ENCODE data around the gene FAM72D.
"Not testable (repeated sequence)": the region's sequence is repeated elsewhere in the genome, so short reads cannot be mapped to it uniquely, and the experiment has no call there.

The FAM72D gene

DNA sequence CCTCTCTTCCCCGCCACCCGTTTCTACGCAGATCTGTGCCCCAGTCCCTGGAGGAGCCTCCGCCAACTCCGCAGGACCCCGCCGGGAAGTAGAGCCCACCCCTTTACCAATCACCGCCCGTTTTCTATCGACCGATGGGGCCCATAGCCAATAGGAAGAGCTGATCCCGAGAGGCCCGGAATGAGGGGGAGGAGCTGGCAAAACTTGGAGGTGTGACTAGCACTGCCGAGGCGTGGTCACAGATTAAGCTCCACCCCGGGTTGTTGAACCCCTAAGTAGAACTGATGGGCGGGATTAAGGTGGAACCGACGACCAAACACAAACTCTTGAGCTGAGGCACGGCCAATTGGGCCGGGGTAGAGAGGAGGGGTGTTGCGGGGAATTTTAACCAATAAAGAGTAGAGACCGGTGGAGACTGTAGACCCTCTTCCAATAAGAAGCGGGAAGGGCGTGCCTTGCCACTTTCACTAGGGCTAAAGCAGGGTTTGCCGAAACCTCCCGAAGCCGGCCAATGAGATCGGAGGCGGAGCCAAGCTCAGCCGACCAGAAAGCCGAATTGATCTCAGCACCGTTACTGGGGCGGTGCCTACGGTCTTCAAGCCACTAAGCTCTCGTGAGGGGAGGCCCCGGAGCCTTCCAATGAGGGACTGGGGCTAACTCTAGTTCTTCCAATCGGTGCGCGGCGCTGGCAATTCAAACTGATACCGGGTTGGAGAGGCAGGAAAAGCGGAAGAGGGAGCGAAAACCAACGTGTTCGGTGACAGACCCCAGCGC, at the start of gene FAM72D, which contains the start of gene SRGAP2B:
FAM72D (plus strand) TSS at position 691 of the 774 bp plus-strand sequence. CDS start 874 bp downstream, outside the sequence.
SRGAP2B (minus strand) TSS at position 45 of the 774 bp plus-strand sequence. CDS start 2,427 bp downstream, outside the sequence.
- DNase-seq = not testable (repeated sequence)

DNA sequence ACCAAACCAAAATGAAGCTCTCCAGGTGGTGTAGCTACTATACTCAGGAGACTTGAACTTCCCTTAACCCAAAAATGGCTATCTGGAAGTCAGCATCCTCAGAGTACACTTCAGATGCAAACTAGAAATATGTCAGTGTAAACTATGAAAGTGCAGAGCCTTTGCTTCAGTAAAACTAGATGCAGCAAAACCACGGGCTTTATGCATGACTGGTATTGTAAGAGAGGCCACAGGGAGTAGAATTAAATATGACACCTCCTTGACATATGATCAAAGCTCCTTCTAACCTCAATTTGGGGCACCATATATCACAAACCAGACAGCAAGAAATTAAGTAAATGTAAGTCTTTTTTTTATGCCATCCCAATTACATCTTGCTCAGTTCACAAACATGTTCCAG, 48.2 kb upstream of the FAM72D start:
- DNase-seq = not testable (repeated sequence)

DNA sequence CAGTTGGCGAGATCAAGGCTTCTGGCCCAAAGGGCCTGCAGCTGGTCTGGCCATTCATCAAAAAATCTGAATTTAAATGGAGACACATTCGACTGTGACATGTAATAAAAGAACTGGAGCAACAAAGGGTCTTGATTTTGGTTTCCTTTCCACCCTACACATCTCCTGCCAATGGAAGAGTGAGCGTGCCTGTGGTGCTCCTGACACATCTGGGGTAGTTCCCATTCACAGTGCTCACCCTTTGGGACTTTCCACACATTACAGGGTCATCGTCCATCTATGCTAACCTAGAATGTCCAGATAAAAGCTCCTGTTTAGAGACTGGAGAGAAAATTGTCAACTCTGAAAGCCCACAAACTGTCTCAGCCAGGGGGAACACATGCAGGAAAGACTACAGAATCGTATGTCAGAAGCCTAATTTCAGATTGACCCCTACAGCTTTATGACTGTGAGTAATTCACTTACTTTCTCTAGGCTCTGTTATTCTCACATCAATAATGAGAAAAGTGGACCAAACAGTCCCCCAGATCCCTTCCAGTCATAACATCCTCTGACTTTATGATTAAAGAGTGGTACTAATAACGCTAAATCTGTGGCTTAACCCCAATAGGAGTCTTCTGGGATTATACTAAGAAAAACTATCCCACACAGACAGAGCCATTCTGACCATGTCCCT, 47.5 kb upstream of the FAM72D start:
- DNase-seq = not testable (repeated sequence)

DNA sequence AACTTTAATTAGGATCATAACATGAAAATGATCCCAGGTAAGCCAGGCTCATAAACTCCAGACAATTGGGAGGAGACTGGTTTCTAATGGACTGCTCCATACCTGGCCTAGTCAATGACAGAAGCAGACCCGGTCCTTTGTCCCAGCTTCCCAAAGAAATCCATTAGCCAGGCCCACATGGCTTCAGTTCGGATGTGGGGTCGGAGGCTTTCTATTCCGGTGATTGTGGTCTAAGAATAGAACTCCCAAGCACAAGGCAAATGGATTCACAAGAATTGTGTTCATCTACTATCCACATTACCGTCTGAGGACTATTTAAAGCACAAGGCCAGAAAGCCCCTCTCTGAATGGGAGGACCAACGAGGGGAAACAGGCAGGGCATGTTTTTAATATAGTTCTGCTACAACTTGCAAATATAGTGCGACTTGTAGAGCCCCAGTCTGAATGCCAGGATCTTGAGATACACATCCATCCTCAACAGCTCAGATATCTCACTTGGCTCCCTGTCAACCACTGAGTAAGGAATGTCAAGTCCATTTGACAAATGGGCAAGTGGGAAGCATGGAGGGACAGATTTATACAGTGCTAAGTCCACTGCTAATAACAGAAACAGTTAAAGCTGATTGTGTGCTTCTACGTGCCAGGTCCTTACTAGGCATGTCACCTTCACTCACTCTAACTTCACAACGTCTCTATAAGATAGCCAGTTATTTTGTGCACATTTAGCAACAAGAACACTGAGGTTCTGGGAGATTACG, 43.6 kb upstream of the FAM72D start:
- not testable (repeated sequence) for DNase-seq

DNA sequence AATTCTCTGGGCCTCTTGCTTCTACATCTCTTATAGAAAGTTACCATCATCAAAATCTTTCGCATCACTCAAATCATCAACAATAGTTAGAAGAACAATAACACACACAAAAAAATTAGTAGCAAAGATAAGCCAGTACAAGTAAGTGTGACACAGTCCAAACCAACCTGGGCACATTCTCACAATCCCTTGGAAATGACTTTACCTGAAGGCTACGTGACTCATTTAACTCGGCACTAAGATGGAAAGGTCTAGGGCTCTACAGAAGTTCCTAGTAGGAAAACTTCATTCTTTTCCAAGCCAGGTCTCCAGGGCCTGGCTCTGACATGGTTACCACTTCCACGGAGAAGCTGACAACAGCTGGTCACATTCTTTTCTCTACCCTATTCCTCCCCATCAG, 42.3 kb upstream of the FAM72D start:
- DNase-seq = not testable (repeated sequence)

DNA sequence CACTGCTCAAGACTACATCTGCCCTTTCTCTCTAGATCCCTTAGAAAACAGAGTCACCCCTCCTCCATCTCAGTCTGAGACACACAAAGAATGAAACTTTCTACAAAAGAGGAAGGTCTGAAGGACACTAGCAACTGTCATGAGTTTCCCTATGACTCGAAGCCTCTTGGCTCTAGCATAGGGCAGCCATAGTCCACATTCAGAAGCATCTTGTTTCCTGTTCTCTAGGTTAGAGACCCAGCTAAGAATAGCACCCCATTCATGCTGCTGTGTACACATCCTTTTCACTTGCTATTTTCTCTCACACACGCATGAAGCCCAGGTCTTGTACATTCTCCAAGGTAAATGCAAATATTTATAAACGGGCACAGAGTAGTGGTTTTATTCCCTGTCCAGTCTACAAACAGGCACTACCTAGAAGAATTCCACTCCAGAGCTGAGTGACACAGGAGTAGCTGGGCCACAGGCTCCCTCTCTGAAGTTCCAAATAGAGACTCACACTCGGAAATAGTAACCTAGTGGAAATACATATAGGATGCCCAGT, 40.5 kb upstream of the FAM72D start:
- DNase-seq = not testable (repeated sequence)

DNA sequence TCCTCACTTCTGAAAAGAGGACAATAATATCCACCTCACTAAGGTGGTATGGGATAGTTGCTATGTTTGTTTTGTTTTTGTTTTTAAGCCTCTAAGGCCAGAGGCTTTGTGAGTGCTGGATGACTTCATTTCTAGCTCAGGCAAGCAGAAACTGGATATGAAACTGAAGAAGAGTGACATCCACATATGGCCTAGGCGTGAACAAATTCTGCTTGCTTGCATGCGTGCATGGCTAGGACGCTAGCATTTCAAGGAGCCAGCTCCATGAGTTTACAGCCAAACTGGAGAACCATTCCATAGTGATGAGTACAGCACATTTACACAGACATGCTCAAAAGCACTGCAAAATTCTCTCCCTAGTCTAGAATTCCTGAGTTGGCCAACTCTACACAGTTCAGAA, 37.6 kb upstream of the FAM72D start:
- DNase-seq = not testable (repeated sequence)

DNA sequence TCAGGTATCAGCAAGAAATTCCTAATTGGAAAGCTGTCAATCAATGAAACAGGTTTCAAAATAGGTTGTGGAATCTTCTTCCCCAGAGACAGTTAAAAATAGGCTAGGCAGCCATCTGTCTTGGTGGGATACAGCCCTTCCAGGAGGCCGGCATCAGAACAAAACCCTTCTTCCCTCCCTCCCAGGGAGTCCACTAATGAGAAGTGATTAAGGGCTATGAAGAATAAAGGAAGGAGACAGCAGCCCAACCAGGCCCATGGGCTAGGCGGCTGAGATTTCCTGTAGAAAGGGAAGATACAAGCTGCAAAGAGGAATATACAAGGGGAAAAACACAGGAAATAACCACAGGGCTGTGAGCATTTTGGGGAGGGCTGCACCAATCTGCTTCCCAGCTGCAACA, 32.5 kb upstream of the FAM72D start:
- not testable (repeated sequence) for DNase-seq

DNA sequence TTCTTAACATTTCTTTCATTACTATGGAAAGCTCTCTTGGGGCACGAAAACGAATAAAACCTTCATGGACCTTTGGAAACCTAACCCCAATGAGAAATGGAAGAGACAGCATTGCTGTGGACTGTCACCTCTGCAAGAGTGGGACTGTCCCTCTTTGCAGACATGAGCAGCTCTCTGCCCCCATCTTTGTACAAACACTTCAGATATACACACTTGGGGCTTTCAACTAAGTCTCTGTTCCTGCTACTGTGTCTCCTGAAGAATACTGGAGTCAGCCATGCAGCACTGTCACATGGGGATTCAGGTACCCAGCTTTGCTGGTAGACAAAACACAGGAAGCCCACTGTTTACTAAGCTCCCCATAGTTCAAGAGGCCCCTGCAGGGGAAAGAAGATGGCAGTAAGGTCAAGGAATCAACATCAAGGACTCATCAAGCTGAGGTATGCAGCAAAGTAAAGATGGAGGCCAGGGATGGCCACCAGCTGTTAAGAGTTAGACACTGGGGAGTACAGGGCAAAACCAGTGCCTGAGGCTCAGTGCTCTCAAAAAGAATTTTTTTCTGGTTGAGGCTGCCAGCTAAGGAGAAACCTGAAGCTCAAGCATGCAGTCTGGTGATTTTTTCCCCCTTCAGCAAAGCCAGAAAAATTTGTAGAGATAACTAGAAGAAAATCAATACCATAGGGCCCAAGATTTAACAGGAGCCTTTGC, 31.7 kb upstream of the FAM72D start:
- DNase-seq = peak; percentile 1

DNA sequence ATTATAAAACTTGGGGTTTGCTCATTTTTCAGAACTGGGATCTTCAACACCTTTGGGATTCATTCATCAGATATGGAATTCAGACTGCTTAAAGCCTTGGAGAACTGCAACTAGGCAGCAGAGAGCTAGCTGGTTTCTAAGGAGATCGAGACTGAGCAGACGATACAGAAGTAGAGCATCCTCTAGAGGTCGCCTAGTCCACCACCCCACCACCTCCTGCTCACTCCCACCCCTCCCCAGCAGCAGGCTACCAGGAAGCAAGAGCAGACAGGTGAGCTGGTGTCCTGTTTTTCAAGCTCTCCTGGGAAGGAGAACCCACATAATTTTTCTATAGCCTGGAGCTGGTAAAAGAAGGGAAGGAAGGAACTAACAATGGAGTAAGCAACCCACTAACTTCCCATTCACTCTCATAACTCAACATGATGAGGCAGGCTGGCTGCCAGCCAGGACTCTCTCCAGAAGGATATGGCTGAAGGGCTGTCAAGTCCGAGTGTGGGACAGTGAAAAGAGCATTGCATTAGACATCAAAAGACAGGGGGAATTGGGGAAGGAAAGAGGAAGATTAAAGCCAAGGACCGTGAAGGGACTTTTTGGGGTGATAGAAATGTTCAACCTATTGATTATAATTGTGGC, 30.5 kb upstream of the FAM72D start:
- DNase-seq = peak; percentile 0

DNA sequence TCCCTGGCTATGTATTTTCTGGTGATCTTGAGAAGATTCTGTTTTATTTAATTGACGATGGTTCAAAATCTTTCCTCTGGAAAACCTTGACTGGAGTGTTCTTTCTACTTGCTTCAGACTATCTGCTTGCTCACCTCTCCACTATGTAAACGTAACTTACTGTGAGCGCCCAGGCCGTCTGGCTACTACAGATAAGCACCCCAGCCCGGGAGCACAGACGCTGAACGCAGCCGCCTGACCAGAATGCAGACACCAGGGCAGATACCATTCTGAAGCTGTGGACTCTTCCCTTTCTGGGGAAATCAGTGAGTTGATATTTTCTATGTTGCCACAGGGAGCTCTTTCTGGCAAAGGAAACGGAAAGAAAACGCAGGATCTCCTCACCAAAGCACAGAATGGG, 29.3 kb upstream of the FAM72D start:
- not testable (repeated sequence) for DNase-seq

DNA sequence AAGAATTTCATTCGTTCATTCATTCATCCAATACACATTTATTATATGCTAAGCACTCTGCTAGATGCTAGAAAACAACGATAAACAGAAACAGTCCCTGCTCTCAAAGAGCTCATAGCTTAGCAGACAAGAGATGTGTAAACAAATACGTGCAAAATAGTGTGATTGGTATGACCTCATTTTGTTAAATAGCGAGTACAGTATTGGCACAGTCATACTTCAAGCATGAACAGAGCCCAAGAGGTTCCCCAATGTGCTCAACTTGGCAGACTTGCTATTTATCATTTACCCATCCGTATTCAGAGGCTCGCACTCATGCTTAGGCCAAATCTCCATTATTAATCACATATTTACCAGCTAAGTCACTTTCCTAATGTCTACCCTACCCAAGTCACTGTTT, 24.2 kb upstream of the FAM72D start:
- not testable (repeated sequence) for DNase-seq

DNA sequence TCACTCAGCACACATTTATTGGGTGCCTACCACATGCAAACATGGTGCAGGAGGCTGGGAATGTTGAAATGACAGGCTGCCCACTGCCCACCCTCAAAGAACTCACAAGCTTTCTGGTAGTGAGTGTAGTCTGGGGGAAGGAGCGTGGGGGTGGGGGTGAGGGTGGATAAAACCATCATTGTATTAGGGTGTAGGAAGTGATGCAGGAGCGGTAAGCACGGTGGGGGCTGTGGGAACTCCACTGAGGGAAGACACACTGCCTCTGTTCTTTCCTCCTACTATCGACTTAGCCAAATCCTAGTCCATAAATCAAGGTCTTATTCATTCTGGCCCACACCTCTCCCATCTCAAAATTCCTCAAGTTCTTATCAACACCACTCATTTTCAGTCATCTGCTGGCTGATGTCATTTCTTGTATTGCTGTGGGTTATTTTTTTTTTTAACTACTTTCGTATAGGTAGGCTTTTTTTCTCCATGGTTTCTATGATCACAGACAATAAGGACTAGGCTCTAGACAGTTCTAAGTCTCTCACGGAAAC, 21.7 kb upstream of the FAM72D start:
- not testable (repeated sequence) for DNase-seq

DNA sequence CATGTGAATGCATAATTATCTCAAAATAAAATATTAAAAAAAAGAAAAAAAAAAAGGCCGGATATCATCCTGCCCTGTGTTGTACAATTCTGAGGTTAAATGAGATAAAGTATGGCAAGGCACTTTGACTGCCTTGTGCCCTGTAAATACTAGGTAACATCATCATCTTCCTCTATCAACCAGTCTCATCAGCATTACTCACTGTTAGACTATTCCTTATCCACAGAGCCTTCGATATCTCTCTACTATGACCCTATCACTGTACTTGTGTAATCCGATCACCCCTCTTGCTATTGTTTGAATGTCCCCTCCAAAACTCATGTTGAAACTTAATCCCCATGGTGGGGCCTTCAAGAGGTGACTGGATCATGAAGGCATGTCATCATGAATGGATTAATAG, 18.9 kb upstream of the FAM72D start:
- not testable (repeated sequence) for DNase-seq

DNA sequence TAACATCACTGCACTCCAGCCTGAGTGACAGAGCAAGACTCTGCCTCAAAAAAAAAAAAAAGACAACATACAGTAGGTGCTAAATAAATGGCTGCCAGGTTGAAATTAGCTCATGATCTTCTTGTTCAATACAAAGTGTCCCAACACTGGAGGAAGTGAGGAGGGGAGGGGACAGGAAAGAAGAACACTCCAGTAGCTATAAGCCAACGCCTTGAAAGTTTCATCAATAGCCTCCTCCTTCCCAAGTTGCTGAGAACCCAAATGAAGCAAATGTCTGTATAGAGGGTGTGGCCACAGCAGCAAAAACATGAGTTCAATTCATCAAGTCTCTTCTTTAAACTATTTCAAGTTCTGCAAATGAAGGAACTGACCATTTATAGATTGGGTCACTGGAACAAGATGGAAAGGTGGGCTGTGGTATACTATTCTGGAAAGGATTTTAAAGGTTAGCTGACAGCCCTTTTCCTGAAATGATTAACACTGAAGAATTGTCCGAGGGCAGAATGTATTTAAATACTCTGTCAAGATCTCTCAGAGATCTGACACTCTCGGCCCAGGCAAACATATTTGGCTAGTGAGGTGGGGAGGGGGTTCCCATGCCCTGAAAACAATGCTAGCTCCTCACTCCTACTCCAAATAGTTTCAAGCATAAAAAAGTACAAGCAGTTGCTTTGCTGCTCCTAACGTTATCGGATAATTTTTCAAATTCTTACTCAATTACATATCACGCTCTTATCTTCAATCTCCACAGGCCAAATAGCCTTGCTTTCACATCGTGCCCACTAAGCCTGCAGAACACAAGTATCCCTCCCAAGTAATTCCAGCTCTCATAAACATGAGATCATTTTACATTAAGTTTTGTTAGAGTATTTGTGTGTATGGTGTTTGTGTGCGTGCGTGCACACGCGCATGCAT, 17.6 kb upstream of the FAM72D start:
- not testable (repeated sequence) for DNase-seq

DNA sequence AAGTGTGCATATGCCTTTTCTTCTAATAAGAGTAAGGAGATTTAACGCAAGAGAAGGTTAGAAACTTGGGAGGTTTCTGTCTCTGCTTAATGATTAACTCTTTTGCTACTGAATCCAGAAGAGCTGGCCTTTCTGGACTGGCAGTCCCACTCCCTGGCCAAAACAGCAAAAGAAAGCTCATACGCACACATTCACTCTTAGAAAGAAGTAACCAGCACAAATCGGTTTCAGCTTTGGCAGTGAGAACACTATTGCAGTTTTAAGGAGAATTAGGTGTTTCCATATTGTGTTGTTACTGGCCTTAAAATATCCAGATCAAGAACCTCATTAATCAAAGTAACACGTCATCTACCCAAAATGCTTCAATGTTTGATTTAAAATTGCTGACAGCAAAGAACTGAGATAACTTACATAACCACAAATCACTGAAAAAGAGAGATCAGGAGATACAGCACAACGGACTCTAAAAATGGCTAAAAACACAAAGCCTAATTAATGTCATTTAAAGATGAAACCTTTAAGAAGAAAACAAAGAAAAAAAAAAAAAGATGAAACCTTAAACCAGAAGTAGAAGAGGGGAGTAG, 16.9 kb upstream of the FAM72D start:
- DNase-seq = not testable (repeated sequence)

DNA sequence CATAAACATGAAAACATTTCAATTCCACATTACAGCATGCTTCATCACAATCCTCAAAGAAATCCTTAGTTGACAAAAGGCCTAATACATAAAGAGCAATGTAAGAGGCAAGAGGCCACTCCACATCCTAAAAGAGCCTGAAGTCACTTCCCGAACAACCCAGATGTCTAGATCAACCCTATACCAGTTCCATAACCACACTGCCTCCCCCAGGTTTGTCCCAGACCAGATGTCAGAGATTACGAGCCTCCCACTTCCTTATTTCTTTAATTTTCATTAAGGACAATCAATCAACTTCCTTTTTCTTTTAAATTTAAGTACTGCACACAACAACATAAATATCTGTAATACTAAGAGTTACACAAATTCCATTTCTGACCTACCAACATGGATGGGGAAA, 16.0 kb upstream of the FAM72D start:
- DNase-seq = not testable (repeated sequence)

DNA sequence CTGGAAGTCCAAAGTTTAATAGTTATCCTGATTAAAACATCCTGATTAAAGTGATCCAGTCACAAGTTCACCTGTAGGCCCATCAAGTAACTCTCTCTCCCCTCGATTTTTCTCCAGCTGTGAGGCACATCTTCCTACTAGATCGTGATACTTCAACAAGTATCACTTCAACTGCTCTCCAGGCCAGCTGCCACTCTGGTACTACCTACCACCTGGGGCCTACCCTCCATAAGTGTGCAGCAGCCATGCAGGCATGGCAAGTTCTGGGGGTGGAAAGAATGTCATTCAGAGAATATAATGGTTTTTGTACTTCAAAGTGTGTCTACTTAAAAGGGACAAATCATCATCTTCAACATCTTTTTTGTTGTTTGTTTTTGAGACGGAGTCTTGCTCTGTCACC, 15.6 kb upstream of the FAM72D start:
- DNase-seq = not testable (repeated sequence)

DNA sequence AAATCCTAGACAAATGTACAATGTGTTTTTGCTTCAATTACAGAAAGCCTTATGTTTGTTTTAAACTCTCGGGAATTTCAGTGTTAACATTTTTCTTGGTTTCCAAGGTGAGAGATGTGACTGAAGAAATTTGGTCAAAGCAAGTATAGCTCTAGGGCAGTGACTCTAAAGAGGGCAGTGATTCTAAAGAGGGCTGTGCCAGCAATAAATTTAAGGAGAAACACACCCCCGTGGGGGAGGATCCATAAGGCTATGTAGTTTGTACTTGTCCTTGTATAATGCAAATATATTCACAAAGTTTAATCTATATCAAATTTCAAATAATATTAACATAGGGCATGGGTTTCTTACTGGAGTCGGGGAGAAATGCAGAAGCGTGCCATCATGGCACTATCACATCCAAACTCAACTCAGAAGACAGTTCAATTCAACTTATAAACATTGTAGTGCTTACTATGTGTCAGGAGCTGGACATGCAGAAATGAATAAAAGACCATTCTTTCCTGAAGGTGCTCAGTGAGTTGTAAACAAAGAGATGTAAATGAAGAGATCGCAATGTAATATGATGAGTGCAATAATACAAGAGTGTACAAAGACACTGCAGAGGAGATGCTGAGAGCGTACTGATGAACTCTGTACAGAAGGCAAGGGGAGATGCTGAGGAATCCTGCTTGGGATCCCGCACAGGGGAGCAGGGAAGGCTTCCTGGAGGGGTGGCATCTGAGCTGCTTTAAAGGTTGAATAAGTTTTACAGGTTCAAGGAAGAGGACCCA, 13.1 kb upstream of the FAM72D start:
- DNase-seq = not testable (repeated sequence)
